ENCODE data around the gene NEGR1.

The NEGR1 gene

GRCh38 chr1:71577451-71578131 lies 704.7 kb downstream of the NEGR1 start:
- DNase-seq (ENCODE audit: low read depth), result no peak
- H3K4me3 ChIP-seq (ENCODE audit: low read depth, low read length), result no peak overlapping the region
- TF ChIP-seq, protein P1, sequence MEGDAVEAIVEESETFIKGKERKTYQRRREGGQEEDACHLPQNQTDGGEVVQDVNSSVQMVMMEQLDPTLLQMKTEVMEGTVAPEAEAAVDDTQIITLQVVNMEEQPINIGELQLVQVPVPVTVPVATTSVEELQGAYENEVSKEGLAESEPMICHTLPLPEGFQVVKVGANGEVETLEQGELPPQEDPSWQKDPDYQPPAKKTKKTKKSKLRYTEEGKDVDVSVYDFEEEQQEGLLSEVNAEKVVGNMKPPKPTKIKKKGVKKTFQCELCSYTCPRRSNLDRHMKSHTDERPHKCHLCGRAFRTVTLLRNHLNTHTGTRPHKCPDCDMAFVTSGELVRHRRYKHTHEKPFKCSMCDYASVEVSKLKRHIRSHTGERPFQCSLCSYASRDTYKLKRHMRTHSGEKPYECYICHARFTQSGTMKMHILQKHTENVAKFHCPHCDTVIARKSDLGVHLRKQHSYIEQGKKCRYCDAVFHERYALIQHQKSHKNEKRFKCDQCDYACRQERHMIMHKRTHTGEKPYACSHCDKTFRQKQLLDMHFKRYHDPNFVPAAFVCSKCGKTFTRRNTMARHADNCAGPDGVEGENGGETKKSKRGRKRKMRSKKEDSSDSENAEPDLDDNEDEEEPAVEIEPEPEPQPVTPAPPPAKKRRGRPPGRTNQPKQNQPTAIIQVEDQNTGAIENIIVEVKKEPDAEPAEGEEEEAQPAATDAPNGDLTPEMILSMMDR (IDR thresholded peaks at IDR 0.05; ENCODE audit: control insufficient read depth, extremely low read depth, insufficient read depth), result no peak

- DNase-seq (ENCODE audit: low read depth), result no peak
- TF ChIP-seq, protein P1 (IDR thresholded peaks at IDR 0.05; ENCODE audit: control insufficient read depth, extremely low read depth, insufficient read depth), result no peak
- H3K4me3 ChIP-seq (ENCODE audit: low read depth, low read length), result no peak overlapping the region
These were observed 710.3 kb downstream of the NEGR1 start for GRCh38 chr1:71572038-71572437.

DNA sequence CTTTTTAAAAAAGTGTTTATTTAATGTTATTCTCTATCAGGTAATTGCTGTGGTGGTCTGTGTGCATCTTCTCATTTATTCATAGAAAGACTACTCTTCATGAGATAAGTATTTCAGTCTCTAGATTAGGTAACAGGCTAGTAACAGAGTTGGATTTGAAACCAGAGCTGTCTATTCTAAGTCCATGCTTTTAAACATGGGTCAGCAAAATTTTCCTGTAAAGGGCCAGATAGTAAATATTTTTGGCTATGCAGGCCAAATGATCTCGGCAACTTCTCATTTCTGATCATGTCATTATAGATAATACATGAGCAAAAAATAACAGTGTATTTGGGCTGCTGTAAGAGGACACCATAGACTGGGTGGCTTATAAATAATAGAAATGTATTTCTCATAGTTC lies 715.9 kb downstream of the NEGR1 start:
- TF ChIP-seq, protein P1 (IDR thresholded peaks at IDR 0.05; ENCODE audit: control insufficient read depth, extremely low read depth, insufficient read depth), result no peak
- no peak overlapping the region for H3K4me3 ChIP-seq (ENCODE audit: low read depth, low read length)
- no peak for DNase-seq (ENCODE audit: low read depth)

DNA sequence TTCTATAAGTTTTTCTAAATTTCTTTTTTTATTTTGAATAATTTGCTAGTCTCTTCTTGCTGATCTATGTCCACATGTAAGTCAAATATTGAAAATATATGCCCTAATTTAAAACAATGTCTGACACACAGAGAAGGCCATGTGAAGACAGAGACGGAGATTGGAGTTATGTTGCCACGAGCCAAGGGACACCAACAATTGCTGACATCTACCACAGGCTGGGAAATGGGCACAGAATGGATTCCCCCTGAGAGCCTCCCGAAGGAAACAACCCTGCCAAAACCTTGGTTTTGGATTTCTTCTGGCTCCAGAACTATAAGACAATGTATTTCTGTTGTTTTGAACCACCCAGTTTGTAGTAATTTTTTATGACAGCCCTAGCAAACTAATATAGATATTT lies 716.5 kb downstream of the NEGR1 start:
- H3K4me3 ChIP-seq (ENCODE audit: low read depth, low read length), result no peak overlapping the region
- no peak for DNase-seq (ENCODE audit: low read depth)
- TF ChIP-seq, protein P1 (IDR thresholded peaks at IDR 0.05; ENCODE audit: control insufficient read depth, extremely low read depth, insufficient read depth), result no peak

DNA sequence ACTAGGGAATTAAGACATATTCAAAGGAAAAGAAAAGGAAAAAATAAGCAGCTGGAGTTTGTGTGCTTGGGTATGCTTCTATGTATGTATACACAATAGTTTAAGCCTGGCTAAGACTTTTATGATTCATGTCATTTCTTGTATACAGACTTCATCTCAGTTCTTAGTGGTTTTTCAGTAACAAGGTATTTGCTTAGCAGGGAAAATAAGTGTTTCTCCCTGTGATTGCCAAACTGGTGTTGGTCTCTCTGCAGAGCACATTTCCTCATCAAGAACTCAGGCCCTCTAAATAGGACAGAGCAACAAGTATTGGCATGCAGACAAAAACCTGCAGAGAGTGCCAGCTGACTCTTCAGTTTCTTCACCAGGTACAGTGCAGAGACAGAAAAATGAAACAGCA lies 717.1 kb downstream of the NEGR1 start:
- peak; percentile 8 for DNase-seq (ENCODE audit: low read depth)
- TF ChIP-seq, protein P1 (IDR thresholded peaks at IDR 0.05; ENCODE audit: control insufficient read depth, extremely low read depth, insufficient read depth), result no peak
- no peak overlapping the region for H3K4me3 ChIP-seq (ENCODE audit: low read depth, low read length)

DNA sequence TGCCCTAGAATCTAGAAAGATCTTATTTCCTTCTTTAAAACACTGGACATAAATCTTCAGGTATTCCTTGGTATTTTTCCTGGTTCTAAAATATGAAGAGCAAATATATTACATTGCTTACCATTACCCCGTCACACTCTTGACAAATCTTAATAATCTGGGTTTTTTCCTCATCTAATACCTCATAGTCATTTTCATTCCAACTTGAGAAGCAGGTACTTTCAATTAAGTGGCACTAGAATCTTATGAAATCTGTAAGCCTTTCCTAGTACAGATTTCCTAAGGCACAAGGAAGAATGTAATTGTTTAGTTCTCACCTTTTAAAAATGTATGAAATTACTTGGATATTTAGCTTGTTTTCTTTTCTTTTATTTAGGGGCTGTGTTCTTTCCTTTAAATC lies 720.0 kb downstream of the NEGR1 start:
- TF ChIP-seq, protein P1 (IDR thresholded peaks at IDR 0.05; ENCODE audit: control insufficient read depth, extremely low read depth, insufficient read depth), result no peak
- no peak for DNase-seq (ENCODE audit: low read depth)

GRCh38 chr1:71561729-71562128 lies 720.6 kb downstream of the NEGR1 start:
- DNase-seq (ENCODE audit: low read depth), result no peak
- TF ChIP-seq, protein P1 (IDR thresholded peaks at IDR 0.05; ENCODE audit: control insufficient read depth, extremely low read depth, insufficient read depth), result no peak
- H3K4me3 ChIP-seq (ENCODE audit: low read depth, low read length), result no peak overlapping the region

More for the DNA sequence above, 720.0 kb downstream of the NEGR1 start:
- H3K4me3 ChIP-seq (ENCODE audit: low read depth, low read length), result no peak overlapping the region

All from LNCaP clone FGC (cell line).